WTC11 (cell line): ENCODE data around the gene SCIN. TPM values are rescaled to one million over a fixed set of nuclear protein-coding genes. Genes with fewer than 3 reads are reported as not detected.

Source experiments
- ATAC-seq: fragments of 200-7000 bp; cut with Tn5 transposase; 2 replicates; pipeline ENCODE4 v1.10.0; 2021; ENCODE audit warnings: mild to moderate bottlenecking, moderate library complexity
- CTCF ChIA-PET: fragments of 300-600 bp; sonication (Branson Sonifier 250); formaldehyde crosslinking; loops from one replicate; lab custom pipeline; 2021; ENCODE audit warnings: antibody characterized with exemption; lab: Charles Lee
- POLR2A ChIA-PET: fragments of 350-600 bp; sonication (Branson Sonifier 250); formaldehyde crosslinking; loops from one replicate; lab custom pipeline; 2021; ENCODE audit warnings: antibody characterized with exemption; lab: Charles Lee
- DNase-seq: peaks from one replicate; pipeline ENCODE4 v3.0.0; 2021; ENCODE audit warnings: low spot score
- H3K27ac Mint-ChIP-seq: 2 replicates; pipeline ENCODE4 v1.8.0; 2021; ENCODE audit warnings: mixed read lengths
- H3K27me3 Mint-ChIP-seq: 2 replicates; pipeline ENCODE4 v1.8.0; 2021; ENCODE audit warnings: low read depth, mild to moderate bottlenecking, moderate library complexity, mixed read lengths
- H3K36me3 Mint-ChIP-seq: 2 replicates; pipeline ENCODE4 v1.8.0; 2021; ENCODE audit warnings: mixed read lengths
- H3K4me1 Mint-ChIP-seq: 2 replicates; pipeline ENCODE4 v1.8.0; 2022; ENCODE audit warnings: mixed read lengths
- H3K4me3 Mint-ChIP-seq: 2 replicates; pipeline ENCODE4 v1.8.0; 2021; ENCODE audit warnings: mild to moderate bottlenecking, moderate library complexity, mixed read lengths
- H3K9me3 Mint-ChIP-seq: 2 replicates; pipeline ENCODE4 v1.8.0; 2021; ENCODE audit warnings: mixed read lengths
- CREB1 ChIP-seq: sonication (generic); formaldehyde crosslinking; IDR thresholded peaks from 2 replicates; pipeline ENCODE4 v1.8.0; 2023; ENCODE audit warnings: mild to moderate bottlenecking, missing genetic modification reagents
- EMX1 ChIP-seq: fragments of 250-450 bp; sonication (Bioruptor Pico); IDR thresholded peaks from 2 replicates; pipeline ENCODE4 v1.8.0; 2021; ENCODE audit warnings: mild to moderate bottlenecking
- ETV6 ChIP-seq: sonication (generic); formaldehyde crosslinking; IDR thresholded peaks from 2 replicates; pipeline ENCODE4 v1.8.1; 2022; ENCODE audit warnings: mild to moderate bottlenecking, missing genetic modification reagents
- IRF2 ChIP-seq: sonication (generic); formaldehyde crosslinking; IDR thresholded peaks from 2 replicates; pipeline ENCODE4 v1.8.0; 2022; ENCODE audit warnings: low read depth, missing genetic modification reagents, borderline replicate concordance
- JAZF1 ChIP-seq: fragments of 250-450 bp; sonication (Bioruptor Pico); IDR thresholded peaks from 2 replicates; pipeline ENCODE4 v1.9.0; 2021; ENCODE audit warnings: moderate library complexity, mild to moderate bottlenecking, inconsistent platforms
- JUN ChIP-seq: sonication (generic); formaldehyde crosslinking; IDR thresholded peaks from 2 replicates; pipeline ENCODE4 v1.8.0; 2023; ENCODE audit warnings: mild to moderate bottlenecking, missing genetic modification reagents
- OVOL2 ChIP-seq: fragments of 250-450 bp; sonication (Bioruptor Pico); IDR thresholded peaks from 2 replicates; pipeline ENCODE4 v1.9.0; 2021; ENCODE audit warnings: mild to moderate bottlenecking, borderline replicate concordance
- PRRX2 ChIP-seq: fragments of 250-450 bp; sonication (Bioruptor Pico); IDR thresholded peaks from 2 replicates; pipeline ENCODE4 v1.8.0; 2021; ENCODE audit warnings: mild to moderate bottlenecking
- RELA ChIP-seq: sonication (generic); formaldehyde crosslinking; IDR thresholded peaks from 2 replicates; pipeline ENCODE4 v1.8.1; 2022; ENCODE audit warnings: missing genetic modification reagents, mild to moderate bottlenecking, borderline replicate concordance
- SMAD4 ChIP-seq: sonication (generic); formaldehyde crosslinking; IDR thresholded peaks from 2 replicates; pipeline ENCODE4 v1.8.0; 2022; ENCODE audit warnings: mild to moderate bottlenecking, missing genetic modification reagents
- TCF7 ChIP-seq: sonication (generic); formaldehyde crosslinking; IDR thresholded peaks from 2 replicates; pipeline ENCODE4 v1.8.0; 2022; ENCODE audit warnings: mild to moderate bottlenecking, low read depth, missing genetic modification reagents, moderate library complexity
- TEAD4 ChIP-seq: sonication (generic); formaldehyde crosslinking; IDR thresholded peaks from 2 replicates; pipeline ENCODE4 v1.8.0; 2022; ENCODE audit warnings: mild to moderate bottlenecking, missing genetic modification reagents
- TP53 ChIP-seq: sonication (generic); formaldehyde crosslinking; IDR thresholded peaks from 2 replicates; pipeline ENCODE4 v1.8.1; 2023; ENCODE audit warnings: mild to moderate bottlenecking, missing genetic modification reagents
- ZNF121 ChIP-seq: sonication (generic); formaldehyde crosslinking; IDR thresholded peaks from 2 replicates; pipeline ENCODE4 v1.8.0; 2023; ENCODE audit warnings: missing genetic modification reagents
- ZNF138 ChIP-seq: sonication (generic); formaldehyde crosslinking; conservative IDR thresholded peaks from 2 replicates; pipeline ENCODE4 v1.8.1; 2022; ENCODE audit warnings: mild to moderate bottlenecking, moderate library complexity, missing genetic modification reagents
- total RNA-seq: library from RNA; stranded (reverse); gene quantifications from 3 replicates; pipeline ENCODE4 v1.2.3, GENCODE V29; 2021
- TF ChIP-seq, protein P1 (sequence below): sonication (generic); formaldehyde crosslinking; IDR thresholded peaks from 2 replicates; pipeline ENCODE4 v1.8.0; 2023; ENCODE audit warnings: missing genetic modification reagents
- TF ChIP-seq, protein P2 (sequence below): sonication (generic); formaldehyde crosslinking; IDR thresholded peaks from 2 replicates; pipeline ENCODE4 v1.8.0; 2022; ENCODE audit warnings: missing genetic modification reagents
- TF ChIP-seq, protein P3 (sequence below): sonication (generic); formaldehyde crosslinking; IDR thresholded peaks from 2 replicates; pipeline ENCODE4 v1.8.0; 2023; ENCODE audit warnings: missing genetic modification reagents, mild to moderate bottlenecking, borderline replicate concordance
- TF ChIP-seq, protein P4 (sequence below): sonication (generic); formaldehyde crosslinking; IDR thresholded peaks from 2 replicates; pipeline ENCODE4 v1.8.1; 2022; ENCODE audit warnings: mild to moderate bottlenecking, moderate library complexity, missing genetic modification reagents
- TF ChIP-seq, protein P5 (sequence below): sonication (generic); formaldehyde crosslinking; IDR thresholded peaks from 2 replicates; pipeline ENCODE4 v1.8.0; 2022; ENCODE audit warnings: mild to moderate bottlenecking, missing genetic modification reagents
- TF ChIP-seq, protein P6 (sequence below): sonication (generic); formaldehyde crosslinking; IDR thresholded peaks from 2 replicates; pipeline ENCODE4 v1.8.1; 2023; ENCODE audit warnings: mild to moderate bottlenecking, missing genetic modification reagents, borderline replicate concordance
- TF ChIP-seq, protein P7 (sequence below): sonication (generic); formaldehyde crosslinking; IDR thresholded peaks from 2 replicates; pipeline ENCODE4 v1.8.0; 2022; ENCODE audit warnings: mild to moderate bottlenecking, missing genetic modification reagents

SCIN gene
- total RNA-seq, 1 experiment from 2014 or later = 0.98 TPM

DNA sequence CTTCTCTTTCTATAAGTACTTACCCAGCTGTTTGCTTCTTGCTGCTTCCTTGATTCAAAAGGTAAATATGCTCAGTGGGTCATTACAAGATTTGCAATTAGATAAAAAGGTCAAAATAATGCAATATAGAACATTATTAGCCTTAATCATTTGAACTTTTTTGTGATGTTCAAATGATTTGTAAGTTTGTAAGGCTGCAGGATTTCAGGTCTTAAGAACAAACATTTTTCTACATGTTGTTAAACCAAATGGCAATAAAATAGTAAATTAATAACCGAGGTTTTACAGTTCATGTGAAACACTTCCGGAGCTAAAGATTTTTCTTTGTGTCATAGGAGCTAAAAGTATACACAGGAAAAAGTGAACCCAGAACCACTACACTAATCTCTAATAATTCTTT lies 16.2 kb upstream of the SCIN start:
- H3K36me3 Mint-ChIP-seq = peaks cover 4% of the 10 kb centered on the region
- peaks cover 22% of the 10 kb centered on the region for H3K4me1 Mint-ChIP-seq
- no peak for DNase-seq
- TF ChIP-seq, protein P1, sequence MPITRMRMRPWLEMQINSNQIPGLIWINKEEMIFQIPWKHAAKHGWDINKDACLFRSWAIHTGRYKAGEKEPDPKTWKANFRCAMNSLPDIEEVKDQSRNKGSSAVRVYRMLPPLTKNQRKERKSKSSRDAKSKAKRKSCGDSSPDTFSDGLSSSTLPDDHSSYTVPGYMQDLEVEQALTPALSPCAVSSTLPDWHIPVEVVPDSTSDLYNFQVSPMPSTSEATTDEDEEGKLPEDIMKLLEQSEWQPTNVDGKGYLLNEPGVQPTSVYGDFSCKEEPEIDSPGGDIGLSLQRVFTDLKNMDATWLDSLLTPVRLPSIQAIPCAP = no peak
- no peak for TF ChIP-seq TP53 (CRISPR knock-in tag)
- no peak for TF ChIP-seq OVOL2 (CRISPR knock-in tag)
- TF ChIP-seq SMAD4 (CRISPR knock-in tag) = no peak
- TF ChIP-seq EMX1 (CRISPR knock-in tag) = no peak
- no peak for TF ChIP-seq JAZF1 (CRISPR knock-in tag)
- TF ChIP-seq PRRX2 = no peak
- TF ChIP-seq, protein P2, sequence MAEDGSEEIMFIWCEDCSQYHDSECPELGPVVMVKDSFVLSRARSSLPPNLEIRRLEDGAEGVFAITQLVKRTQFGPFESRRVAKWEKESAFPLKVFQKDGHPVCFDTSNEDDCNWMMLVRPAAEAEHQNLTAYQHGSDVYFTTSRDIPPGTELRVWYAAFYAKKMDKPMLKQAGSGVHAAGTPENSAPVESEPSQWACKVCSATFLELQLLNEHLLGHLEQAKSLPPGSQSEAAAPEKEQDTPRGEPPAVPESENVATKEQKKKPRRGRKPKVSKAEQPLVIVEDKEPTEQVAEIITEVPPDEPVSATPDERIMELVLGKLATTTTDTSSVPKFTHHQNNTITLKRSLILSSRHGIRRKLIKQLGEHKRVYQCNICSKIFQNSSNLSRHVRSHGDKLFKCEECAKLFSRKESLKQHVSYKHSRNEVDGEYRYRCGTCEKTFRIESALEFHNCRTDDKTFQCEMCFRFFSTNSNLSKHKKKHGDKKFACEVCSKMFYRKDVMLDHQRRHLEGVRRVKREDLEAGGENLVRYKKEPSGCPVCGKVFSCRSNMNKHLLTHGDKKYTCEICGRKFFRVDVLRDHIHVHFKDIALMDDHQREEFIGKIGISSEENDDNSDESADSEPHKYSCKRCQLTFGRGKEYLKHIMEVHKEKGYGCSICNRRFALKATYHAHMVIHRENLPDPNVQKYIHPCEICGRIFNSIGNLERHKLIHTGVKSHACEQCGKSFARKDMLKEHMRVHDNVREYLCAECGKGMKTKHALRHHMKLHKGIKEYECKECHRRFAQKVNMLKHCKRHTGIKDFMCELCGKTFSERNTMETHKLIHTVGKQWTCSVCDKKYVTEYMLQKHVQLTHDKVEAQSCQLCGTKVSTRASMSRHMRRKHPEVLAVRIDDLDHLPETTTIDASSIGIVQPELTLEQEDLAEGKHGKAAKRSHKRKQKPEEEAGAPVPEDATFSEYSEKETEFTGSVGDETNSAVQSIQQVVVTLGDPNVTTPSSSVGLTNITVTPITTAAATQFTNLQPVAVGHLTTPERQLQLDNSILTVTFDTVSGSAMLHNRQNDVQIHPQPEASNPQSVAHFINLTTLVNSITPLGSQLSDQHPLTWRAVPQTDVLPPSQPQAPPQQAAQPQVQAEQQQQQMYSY = no peak
- TF ChIP-seq ZNF138 (CRISPR knock-in tag) = no peak
- TF ChIP-seq CREB1 (CRISPR knock-in tag) = no peak
- ChIA-PET CTCF (interaction anchor here (0.9 to 1.7 kb wide), 2 partner anchors 35 to 96 kb away, joined by 3 to 5 read pairs; no protein-coding TSS in a partner anchor), POLR2A (no interaction called here)
- no peak overlapping the region for H3K27ac Mint-ChIP-seq
- peaks cover 19% of the 10 kb centered on the region for H3K9me3 Mint-ChIP-seq
- H3K27me3 Mint-ChIP-seq = no peaks in the 10 kb centered on the region
- no peak for ATAC-seq
- no peak overlapping the region for H3K4me3 Mint-ChIP-seq

DNA sequence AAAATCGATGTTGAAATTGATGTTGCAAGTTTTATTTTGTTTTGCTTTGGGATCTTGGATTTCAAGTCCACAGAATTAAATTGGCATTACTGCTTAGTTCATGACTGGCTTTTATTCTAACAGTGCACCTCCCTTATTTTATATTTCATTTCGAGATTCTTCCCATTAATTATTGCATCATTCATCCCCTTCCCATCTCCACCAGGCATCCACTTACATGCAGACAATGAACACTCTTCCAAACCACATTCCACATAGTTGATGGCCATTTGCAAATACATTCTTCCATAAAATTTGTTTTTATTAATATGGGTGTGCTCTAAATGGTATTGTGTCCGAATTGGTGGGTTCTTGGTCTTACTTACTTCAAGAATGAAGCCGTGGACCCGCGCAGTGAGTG lies 15.6 kb upstream of the SCIN start:
- no peak overlapping the region for H3K4me3 Mint-ChIP-seq
- ChIA-PET POLR2A (no interaction called here), CTCF (interaction anchor here (0.9 kb wide), 1 partner anchor 36 kb away, joined by 3 read pairs; no protein-coding TSS in a partner anchor)
- no peaks in the 10 kb centered on the region for H3K27me3 Mint-ChIP-seq
- ATAC-seq (no peak), DNase-seq (no peak)
- H3K36me3 Mint-ChIP-seq = peaks cover 4% of the 10 kb centered on the region
- peaks cover 22% of the 10 kb centered on the region for H3K4me1 Mint-ChIP-seq
- H3K27ac Mint-ChIP-seq = no peak overlapping the region
- peaks cover 19% of the 10 kb centered on the region for H3K9me3 Mint-ChIP-seq
- no peak for TF ChIP-seq JUN (CRISPR knock-in tag)
- TF ChIP-seq IRF2 (CRISPR knock-in tag) = no peak
- TF ChIP-seq ZNF121 (CRISPR knock-in tag) = no peak
- TF ChIP-seq TCF7 (CRISPR knock-in tag) = no peak
- TF ChIP-seq, protein P3, sequence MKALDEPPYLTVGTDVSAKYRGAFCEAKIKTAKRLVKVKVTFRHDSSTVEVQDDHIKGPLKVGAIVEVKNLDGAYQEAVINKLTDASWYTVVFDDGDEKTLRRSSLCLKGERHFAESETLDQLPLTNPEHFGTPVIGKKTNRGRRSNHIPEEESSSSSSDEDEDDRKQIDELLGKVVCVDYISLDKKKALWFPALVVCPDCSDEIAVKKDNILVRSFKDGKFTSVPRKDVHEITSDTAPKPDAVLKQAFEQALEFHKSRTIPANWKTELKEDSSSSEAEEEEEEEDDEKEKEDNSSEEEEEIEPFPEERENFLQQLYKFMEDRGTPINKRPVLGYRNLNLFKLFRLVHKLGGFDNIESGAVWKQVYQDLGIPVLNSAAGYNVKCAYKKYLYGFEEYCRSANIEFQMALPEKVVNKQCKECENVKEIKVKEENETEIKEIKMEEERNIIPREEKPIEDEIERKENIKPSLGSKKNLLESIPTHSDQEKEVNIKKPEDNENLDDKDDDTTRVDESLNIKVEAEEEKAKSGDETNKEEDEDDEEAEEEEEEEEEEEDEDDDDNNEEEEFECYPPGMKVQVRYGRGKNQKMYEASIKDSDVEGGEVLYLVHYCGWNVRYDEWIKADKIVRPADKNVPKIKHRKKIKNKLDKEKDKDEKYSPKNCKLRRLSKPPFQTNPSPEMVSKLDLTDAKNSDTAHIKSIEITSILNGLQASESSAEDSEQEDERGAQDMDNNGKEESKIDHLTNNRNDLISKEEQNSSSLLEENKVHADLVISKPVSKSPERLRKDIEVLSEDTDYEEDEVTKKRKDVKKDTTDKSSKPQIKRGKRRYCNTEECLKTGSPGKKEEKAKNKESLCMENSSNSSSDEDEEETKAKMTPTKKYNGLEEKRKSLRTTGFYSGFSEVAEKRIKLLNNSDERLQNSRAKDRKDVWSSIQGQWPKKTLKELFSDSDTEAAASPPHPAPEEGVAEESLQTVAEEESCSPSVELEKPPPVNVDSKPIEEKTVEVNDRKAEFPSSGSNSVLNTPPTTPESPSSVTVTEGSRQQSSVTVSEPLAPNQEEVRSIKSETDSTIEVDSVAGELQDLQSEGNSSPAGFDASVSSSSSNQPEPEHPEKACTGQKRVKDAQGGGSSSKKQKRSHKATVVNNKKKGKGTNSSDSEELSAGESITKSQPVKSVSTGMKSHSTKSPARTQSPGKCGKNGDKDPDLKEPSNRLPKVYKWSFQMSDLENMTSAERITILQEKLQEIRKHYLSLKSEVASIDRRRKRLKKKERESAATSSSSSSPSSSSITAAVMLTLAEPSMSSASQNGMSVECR (CRISPR knock-in tag) = no peak
- no peak for TF ChIP-seq SMAD4 (CRISPR knock-in tag)
- TF ChIP-seq, protein P4, sequence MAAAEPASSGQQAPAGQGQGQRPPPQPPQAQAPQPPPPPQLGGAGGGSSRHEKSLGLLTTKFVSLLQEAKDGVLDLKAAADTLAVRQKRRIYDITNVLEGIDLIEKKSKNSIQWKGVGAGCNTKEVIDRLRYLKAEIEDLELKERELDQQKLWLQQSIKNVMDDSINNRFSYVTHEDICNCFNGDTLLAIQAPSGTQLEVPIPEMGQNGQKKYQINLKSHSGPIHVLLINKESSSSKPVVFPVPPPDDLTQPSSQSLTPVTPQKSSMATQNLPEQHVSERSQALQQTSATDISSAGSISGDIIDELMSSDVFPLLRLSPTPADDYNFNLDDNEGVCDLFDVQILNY (CRISPR knock-in tag) = no peak
- TF ChIP-seq, protein P5, sequence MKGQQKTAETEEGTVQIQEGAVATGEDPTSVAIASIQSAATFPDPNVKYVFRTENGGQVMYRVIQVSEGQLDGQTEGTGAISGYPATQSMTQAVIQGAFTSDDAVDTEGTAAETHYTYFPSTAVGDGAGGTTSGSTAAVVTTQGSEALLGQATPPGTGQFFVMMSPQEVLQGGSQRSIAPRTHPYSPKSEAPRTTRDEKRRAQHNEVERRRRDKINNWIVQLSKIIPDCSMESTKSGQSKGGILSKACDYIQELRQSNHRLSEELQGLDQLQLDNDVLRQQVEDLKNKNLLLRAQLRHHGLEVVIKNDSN (CRISPR knock-in tag) = no peak
- TF ChIP-seq RELA = no peak
- TF ChIP-seq ETV6 (CRISPR knock-in tag) = no peak
- TF ChIP-seq, protein P6, sequence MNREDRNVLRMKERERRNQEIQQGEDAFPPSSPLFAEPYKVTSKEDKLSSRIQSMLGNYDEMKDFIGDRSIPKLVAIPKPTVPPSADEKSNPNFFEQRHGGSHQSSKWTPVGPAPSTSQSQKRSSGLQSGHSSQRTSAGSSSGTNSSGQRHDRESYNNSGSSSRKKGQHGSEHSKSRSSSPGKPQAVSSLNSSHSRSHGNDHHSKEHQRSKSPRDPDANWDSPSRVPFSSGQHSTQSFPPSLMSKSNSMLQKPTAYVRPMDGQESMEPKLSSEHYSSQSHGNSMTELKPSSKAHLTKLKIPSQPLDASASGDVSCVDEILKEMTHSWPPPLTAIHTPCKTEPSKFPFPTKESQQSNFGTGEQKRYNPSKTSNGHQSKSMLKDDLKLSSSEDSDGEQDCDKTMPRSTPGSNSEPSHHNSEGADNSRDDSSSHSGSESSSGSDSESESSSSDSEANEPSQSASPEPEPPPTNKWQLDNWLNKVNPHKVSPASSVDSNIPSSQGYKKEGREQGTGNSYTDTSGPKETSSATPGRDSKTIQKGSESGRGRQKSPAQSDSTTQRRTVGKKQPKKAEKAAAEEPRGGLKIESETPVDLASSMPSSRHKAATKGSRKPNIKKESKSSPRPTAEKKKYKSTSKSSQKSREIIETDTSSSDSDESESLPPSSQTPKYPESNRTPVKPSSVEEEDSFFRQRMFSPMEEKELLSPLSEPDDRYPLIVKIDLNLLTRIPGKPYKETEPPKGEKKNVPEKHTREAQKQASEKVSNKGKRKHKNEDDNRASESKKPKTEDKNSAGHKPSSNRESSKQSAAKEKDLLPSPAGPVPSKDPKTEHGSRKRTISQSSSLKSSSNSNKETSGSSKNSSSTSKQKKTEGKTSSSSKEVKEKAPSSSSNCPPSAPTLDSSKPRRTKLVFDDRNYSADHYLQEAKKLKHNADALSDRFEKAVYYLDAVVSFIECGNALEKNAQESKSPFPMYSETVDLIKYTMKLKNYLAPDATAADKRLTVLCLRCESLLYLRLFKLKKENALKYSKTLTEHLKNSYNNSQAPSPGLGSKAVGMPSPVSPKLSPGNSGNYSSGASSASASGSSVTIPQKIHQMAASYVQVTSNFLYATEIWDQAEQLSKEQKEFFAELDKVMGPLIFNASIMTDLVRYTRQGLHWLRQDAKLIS (CRISPR knock-in tag) = no peak
- TF ChIP-seq TEAD4 (CRISPR knock-in tag) = no peak
- TF ChIP-seq, protein P7, sequence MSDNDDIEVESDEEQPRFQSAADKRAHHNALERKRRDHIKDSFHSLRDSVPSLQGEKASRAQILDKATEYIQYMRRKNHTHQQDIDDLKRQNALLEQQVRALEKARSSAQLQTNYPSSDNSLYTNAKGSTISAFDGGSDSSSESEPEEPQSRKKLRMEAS (CRISPR knock-in tag) = no peak
